HEK293 (cell line): ENCODE measurements around the gene REC8.

Experiments used
- CTCF ChIA-PET: fragments of 350-600 bp; formaldehyde crosslinking; extraction: SDS; loops from one replicate; lab custom pipeline; 2021; ENCODE audit warnings: antibody characterized with exemption; lab: Yijun Ruan, JAX
- POLR2A ChIA-PET: fragments of 300-600 bp; formaldehyde crosslinking; extraction: SDS; loops from one replicate; lab custom pipeline; 2020; ENCODE audit warnings: antibody characterized with exemption, inconsistent platforms; lab: Yijun Ruan, JAX
- H3K27ac ChIP-seq: fragments of 200-500 bp; sonication (Bioruptor generic); 2 replicates; pipeline ENCODE4 v1.5.1; 2014; ENCODE audit warnings: low read depth, low read length, control low read depth, inconsistent platforms; ENCODE audit errors: extremely low read depth
- H3K36me3 ChIP-seq, 2 experiments: fragments of 200-500 bp in 1 of 2; sonication (Bioruptor generic) in 1 of 2; 1 replicate in 1 of 2; 2 replicates in 1 of 2; pipeline ENCODE4 v1.5.1; 2014 to 2017; ENCODE audit warnings: inconsistent platforms in 2 of 2, low read length in 2 of 2; ENCODE audit not compliant: control insufficient read depth in 2 of 2, insufficient read depth in 1 of 2
- H3K4me1 ChIP-seq: fragments of 200-500 bp; sonication (Bioruptor generic); 2 replicates; pipeline ENCODE4 v1.5.1; 2014; ENCODE audit warnings: mild to moderate bottlenecking, low read length, inconsistent platforms; ENCODE audit not compliant: control insufficient read depth, insufficient read depth
- H3K4me3 ChIP-seq: 2 replicates; pipeline ENCODE4 v1.5.1; 2011; ENCODE audit warnings: low read depth, mild to moderate bottlenecking, control low read depth, low read length, moderate library complexity
- H3K9me3 ChIP-seq: fragments of 200-500 bp; sonication (Bioruptor generic); 2 replicates; pipeline ENCODE4 v1.5.1; 2014; ENCODE audit warnings: low read depth, low read length, inconsistent platforms; ENCODE audit not compliant: control insufficient read depth, insufficient read depth
- KLF1 ChIP-seq: fragments of 450-650 bp; formaldehyde crosslinking; IDR thresholded peaks from 2 replicates; pipeline ENCODE4 v1.5.1; 2016; ENCODE audit warnings: missing biosample characterization, missing genetic modification characterization
- KLF8 ChIP-seq: fragments of 450-650 bp; formaldehyde crosslinking; IDR thresholded peaks from 2 replicates; pipeline ENCODE4 v1.5.1; 2016; ENCODE audit warnings: missing biosample characterization, missing genetic modification characterization
- PRDM1 ChIP-seq: fragments of 450-650 bp; formaldehyde crosslinking; IDR thresholded peaks from 2 replicates; pipeline ENCODE4; 2016; ENCODE audit warnings: missing biosample characterization, missing genetic modification characterization
- PRDM4 ChIP-seq: fragments of 450-650 bp; formaldehyde crosslinking; IDR thresholded peaks from 2 replicates; pipeline ENCODE4 v1.5.1; 2017; ENCODE audit warnings: missing biosample characterization, missing genetic modification characterization
- PRDM6 ChIP-seq: fragments of 450-650 bp; formaldehyde crosslinking; IDR thresholded peaks from 2 replicates; pipeline ENCODE4 v1.5.1; 2017; ENCODE audit warnings: missing biosample characterization, missing genetic modification characterization
- YY1 ChIP-seq: fragments of 450-650 bp; formaldehyde crosslinking; IDR thresholded peaks from 2 replicates; pipeline ENCODE4 v1.5.1; 2018; ENCODE audit warnings: missing biosample characterization, missing genetic modification characterization
- YY2 ChIP-seq: fragments of 450-650 bp; formaldehyde crosslinking; IDR thresholded peaks from 2 replicates; pipeline ENCODE4 v1.5.1; 2016; ENCODE audit warnings: missing biosample characterization, missing genetic modification characterization
- ZBTB1 ChIP-seq: fragments of 450-650 bp; formaldehyde crosslinking; IDR thresholded peaks from 2 replicates; pipeline ENCODE4 v1.5.1; 2016; ENCODE audit warnings: missing biosample characterization, missing genetic modification characterization
- ZBTB10 ChIP-seq: fragments of 450-650 bp; formaldehyde crosslinking; IDR thresholded peaks from 2 replicates; pipeline ENCODE4 v1.5.1; 2016; ENCODE audit warnings: missing biosample characterization, missing genetic modification characterization
- ZFP69B ChIP-seq: fragments of 450-650 bp; formaldehyde crosslinking; IDR thresholded peaks from 2 replicates; pipeline ENCODE4 v1.5.1; 2016; ENCODE audit warnings: missing biosample characterization, missing genetic modification characterization
- ZNF133 ChIP-seq: fragments of 450-650 bp; formaldehyde crosslinking; IDR thresholded peaks from 2 replicates; pipeline ENCODE4 v1.5.1; 2016; ENCODE audit warnings: missing biosample characterization, missing genetic modification characterization
- ZNF148 ChIP-seq: fragments of 450-650 bp; formaldehyde crosslinking; IDR thresholded peaks from 2 replicates; pipeline ENCODE4 v1.5.0; 2017; ENCODE audit warnings: missing biosample characterization, missing genetic modification characterization, borderline replicate concordance
- ZNF157 ChIP-seq: fragments of 450-650 bp; formaldehyde crosslinking; IDR thresholded peaks from 2 replicates; pipeline ENCODE4 v1.5.1; 2016; ENCODE audit warnings: missing biosample characterization, missing genetic modification characterization
- ZNF169 ChIP-seq: fragments of 450-650 bp; formaldehyde crosslinking; IDR thresholded peaks from 2 replicates; pipeline ENCODE4 v1.5.1; 2016; ENCODE audit warnings: missing biosample characterization, missing genetic modification characterization
- ZNF24 ChIP-seq: fragments of 450-650 bp; formaldehyde crosslinking; IDR thresholded peaks from 2 replicates; pipeline ENCODE4 v1.5.1; 2016; ENCODE audit warnings: missing biosample characterization, missing genetic modification characterization
- ZNF394 ChIP-seq: fragments of 450-650 bp; formaldehyde crosslinking; IDR thresholded peaks from 2 replicates; pipeline ENCODE4 v1.5.1; 2016; ENCODE audit warnings: missing biosample characterization, missing genetic modification characterization, mild to moderate bottlenecking, moderate library complexity, borderline replicate concordance
- ZNF600 ChIP-seq: fragments of 450-650 bp; formaldehyde crosslinking; IDR thresholded peaks from 2 replicates; pipeline ENCODE4 v1.5.1; 2016; ENCODE audit warnings: missing biosample characterization, missing genetic modification characterization
- ZNF76 ChIP-seq: fragments of 450-650 bp; formaldehyde crosslinking; IDR thresholded peaks from 2 replicates; pipeline ENCODE4; 2016; ENCODE audit warnings: low read depth, missing biosample characterization, missing genetic modification characterization, borderline replicate concordance
- ZNF776 ChIP-seq: fragments of 450-650 bp; formaldehyde crosslinking; IDR thresholded peaks from 2 replicates; pipeline ENCODE4 v1.5.0; 2017; ENCODE audit warnings: missing biosample characterization, missing genetic modification characterization, borderline replicate concordance
- ZNF791 ChIP-seq: fragments of 450-650 bp; formaldehyde crosslinking; IDR thresholded peaks from 2 replicates; pipeline ENCODE4 v1.5.1; 2016; ENCODE audit warnings: missing biosample characterization, missing genetic modification characterization
- ZSCAN23 ChIP-seq: fragments of 450-650 bp; formaldehyde crosslinking; IDR thresholded peaks from 2 replicates; pipeline ENCODE4 v1.5.1; 2016; ENCODE audit warnings: missing biosample characterization, missing genetic modification characterization

The REC8 gene

GRCh38 chr14:24144451-24144850 is 27.4 kb upstream of the REC8 start:
- POLR2A ChIA-PET, result interaction anchor here (3.3 kb wide), 1 partner anchor 29 kb away, joined by 60 read pairs; the partner anchor contains the start of genes DCAF11 and NRL
- Histone ChIP-seq H3K4me1 (peaks cover 12% of the 10 kb centered on the region), H3K9me3 (no peaks in the 10 kb centered on the region), H3K4me3 (no peak overlapping the region), H3K27ac (no peak overlapping the region), H3K36me3 (peaks cover 13 to 35% of the 10 kb centered on the region in 2 experiments)
- TF ChIP-seq ZSCAN23 (tag by site-specific recombination), result no peak
- CTCF ChIA-PET, result interaction anchor here (1.5 kb wide), 1 partner anchor 17 kb away, joined by 4 read pairs; the partner anchor contains the start of gene IRF9

GRCh38 chr14:24145219-24145618 is 26.7 kb upstream of the REC8 start:
- TF ChIP-seq PRDM6 (tag by site-specific recombination) (no peak), PRDM1 (tag by site-specific recombination) (no peak), PRDM4 (tag by site-specific recombination) (no peak), ZBTB1 (tag by site-specific recombination) (no peak), ZNF76 (no peak), ZBTB10 (no peak), ZNF157 (tag by site-specific recombination) (no peak), ZNF24 (tag by site-specific recombination) (no peak)
- CTCF ChIA-PET, result interaction anchor here (0.6 to 1.4 kb wide), 3 partner anchors 8 to 132 kb away, joined by 3 to 5 read pairs (median 5); no protein-coding TSS in a partner anchor
- POLR2A ChIA-PET, result interaction anchor here (0.5 to 3.8 kb wide), 8 partner anchors 8 to 51 kb away, joined by 3 to 79 read pairs (median 18); partner anchors contain the start of genes DCAF11, IRF9, NRL and PCK2
- H3K9me3 ChIP-seq, result no peaks in the 10 kb centered on the region
- no peak overlapping the region for H3K27ac ChIP-seq
- H3K4me1 ChIP-seq, result peaks cover 8% of the 10 kb centered on the region
- peaks cover 12 to 40% of the 10 kb centered on the region in 2 experiments for H3K36me3 ChIP-seq
- no peak overlapping the region for H3K4me3 ChIP-seq

- ChIA-PET POLR2A (interaction anchor here (0.5 to 3.8 kb wide), 15 partner anchors 9 to 125 kb away, joined by 3 to 79 read pairs (median 8); partner anchors contain the start of genes CHMP4A, DCAF11, IPO4 and IRF9), CTCF (interaction anchor here (0.6 to 3.7 kb wide), 7 partner anchors 9 to 131 kb away, joined by 3 to 34 read pairs (median 5); partner anchors contain the start of gene IRF9)
- Histone ChIP-seq H3K36me3 (peaks cover 12 to 46% of the 10 kb centered on the region in 2 experiments), H3K4me3 (peak overlapping the region; percentile 91), H3K4me1 (peaks cover 8% of the 10 kb centered on the region), H3K27ac (peak overlapping the region; percentile 59; the same call in 1 of the 2 replicates), H3K9me3 (no peaks in the 10 kb centered on the region)
- TF ChIP-seq ZNF169 (tag by site-specific recombination) (no peak), ZNF148 (tag by site-specific recombination) (no peak), YY1 (tag by site-specific recombination) (no peak), ZNF600 (tag by site-specific recombination) (peak; percentile 79), YY2 (tag by site-specific recombination) (no peak), ZNF133 (no peak), ZNF394 (tag by site-specific recombination) (no peak), PRDM1 (tag by site-specific recombination) (0 out of 2 replicates have a peak, but pooled peaks have one; percentile 73), ZNF776 (tag by site-specific recombination) (no peak), KLF8 (tag by site-specific recombination) (no peak), KLF1 (no peak), ZFP69B (tag by site-specific recombination) (no peak), ZNF791 (tag by site-specific recombination) (no peak)
These were observed 26.0 kb upstream of the REC8 start for GRCh38 chr14:24145690-24146452.
